NB4 (cell line): Measurements from ENCODE around the gene RERE.

Source experiments
- POLR2A ChIP-seq: IDR thresholded peaks from 2 replicates; pipeline ENCODE4 v1.6.1; 2011; ENCODE audit warnings: mild to moderate bottlenecking; ENCODE audit not compliant: insufficient read length; ENCODE audit errors: extremely low read depth
- TF ChIP-seq, protein P1 (sequence below): IDR thresholded peaks from one replicate; pipeline ENCODE4 v1.5.1; 2012; ENCODE audit warnings: low read depth, low read length

GRCh38 chr1:8763888-8764287 is 53.6 kb downstream of the RERE start:
- TF ChIP-seq POLR2A: no peak
- TF ChIP-seq, protein P1, sequence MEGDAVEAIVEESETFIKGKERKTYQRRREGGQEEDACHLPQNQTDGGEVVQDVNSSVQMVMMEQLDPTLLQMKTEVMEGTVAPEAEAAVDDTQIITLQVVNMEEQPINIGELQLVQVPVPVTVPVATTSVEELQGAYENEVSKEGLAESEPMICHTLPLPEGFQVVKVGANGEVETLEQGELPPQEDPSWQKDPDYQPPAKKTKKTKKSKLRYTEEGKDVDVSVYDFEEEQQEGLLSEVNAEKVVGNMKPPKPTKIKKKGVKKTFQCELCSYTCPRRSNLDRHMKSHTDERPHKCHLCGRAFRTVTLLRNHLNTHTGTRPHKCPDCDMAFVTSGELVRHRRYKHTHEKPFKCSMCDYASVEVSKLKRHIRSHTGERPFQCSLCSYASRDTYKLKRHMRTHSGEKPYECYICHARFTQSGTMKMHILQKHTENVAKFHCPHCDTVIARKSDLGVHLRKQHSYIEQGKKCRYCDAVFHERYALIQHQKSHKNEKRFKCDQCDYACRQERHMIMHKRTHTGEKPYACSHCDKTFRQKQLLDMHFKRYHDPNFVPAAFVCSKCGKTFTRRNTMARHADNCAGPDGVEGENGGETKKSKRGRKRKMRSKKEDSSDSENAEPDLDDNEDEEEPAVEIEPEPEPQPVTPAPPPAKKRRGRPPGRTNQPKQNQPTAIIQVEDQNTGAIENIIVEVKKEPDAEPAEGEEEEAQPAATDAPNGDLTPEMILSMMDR: no peak
